ENCODE results near the gene P2RX6.
"Not testable (repeated sequence)": the region's sequence is repeated elsewhere in the genome, so short reads cannot be mapped to it uniquely, and the experiment has no call there.

Gene P2RX6

GRCh38 chr22:21055880-21056319, 40.9 kb downstream of the P2RX6 start:
- DNase-seq = no peak

- not testable (repeated sequence) for DNase-seq
These were observed 45.4 kb downstream of the P2RX6 start for GRCh38 chr22:21060363-21060762.

GRCh38 chr22:21061660-21062321, 46.8 kb downstream of the P2RX6 start:
- DNase-seq = not testable (repeated sequence)

DNA sequence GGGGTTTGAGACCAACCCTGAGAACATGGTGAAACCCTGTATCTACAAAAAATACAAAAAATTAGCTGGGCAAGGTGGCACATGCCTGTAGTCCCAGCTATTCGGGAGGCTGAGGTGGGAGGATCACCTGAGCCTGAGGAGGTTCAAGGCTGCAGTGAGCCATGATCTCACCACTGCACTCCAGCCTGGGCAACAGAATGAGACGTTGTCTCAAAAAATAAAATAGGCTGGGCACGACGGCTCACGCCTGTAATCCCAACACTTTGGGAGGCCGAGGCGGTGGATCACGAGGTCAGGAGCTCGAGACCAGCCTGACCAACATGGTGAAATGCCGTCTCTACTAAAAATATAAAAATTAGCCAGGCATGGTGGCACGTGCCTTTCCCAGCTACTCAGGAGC, 49.5 kb downstream of the P2RX6 start:
- not testable (repeated sequence) for DNase-seq

DNA sequence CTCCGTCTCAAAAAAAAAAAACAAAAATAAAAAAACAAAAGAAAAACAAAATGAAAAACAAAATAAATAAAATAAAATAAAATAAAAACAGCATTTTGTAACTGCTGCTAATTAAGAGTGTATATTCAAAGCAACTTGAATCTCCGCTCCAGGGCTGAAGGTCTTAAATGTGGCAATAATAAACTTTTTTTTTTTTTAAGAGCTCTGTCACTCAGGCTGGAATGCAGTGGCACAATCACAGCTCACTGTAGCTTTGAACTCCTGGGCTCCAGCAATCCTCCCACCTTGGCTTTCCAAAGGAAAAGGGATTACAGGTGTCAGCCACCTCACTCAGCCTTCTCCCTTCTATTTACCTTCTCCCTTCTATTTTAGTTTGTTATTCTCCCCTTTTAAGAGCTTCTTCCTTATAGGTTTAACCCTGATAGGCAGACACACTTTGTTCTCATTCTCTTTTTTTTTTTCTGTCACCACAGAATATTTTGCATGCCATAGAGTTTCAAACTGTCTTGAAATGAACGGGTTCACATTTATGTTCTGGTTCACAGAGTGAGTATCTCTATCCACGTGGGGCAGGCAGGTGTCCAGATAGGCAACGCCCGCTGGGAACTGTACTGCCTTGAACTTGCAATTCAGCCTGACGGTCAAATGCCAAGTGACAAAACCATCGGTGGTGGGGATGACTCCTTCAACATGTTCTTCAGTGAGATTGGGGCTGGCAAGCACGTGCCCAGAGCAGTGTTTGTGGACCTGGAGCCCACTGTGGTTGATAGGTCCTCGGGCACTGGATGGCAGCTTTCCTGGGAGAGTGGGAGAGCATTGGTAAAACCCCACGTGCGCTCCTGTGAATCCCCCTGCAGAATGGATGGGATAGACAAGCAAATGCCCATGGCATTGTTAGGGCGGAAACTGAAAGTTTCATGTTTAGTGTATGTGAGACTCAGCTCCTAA, 50.2 kb downstream of the P2RX6 start:
- DNase-seq = no peak

DNA sequence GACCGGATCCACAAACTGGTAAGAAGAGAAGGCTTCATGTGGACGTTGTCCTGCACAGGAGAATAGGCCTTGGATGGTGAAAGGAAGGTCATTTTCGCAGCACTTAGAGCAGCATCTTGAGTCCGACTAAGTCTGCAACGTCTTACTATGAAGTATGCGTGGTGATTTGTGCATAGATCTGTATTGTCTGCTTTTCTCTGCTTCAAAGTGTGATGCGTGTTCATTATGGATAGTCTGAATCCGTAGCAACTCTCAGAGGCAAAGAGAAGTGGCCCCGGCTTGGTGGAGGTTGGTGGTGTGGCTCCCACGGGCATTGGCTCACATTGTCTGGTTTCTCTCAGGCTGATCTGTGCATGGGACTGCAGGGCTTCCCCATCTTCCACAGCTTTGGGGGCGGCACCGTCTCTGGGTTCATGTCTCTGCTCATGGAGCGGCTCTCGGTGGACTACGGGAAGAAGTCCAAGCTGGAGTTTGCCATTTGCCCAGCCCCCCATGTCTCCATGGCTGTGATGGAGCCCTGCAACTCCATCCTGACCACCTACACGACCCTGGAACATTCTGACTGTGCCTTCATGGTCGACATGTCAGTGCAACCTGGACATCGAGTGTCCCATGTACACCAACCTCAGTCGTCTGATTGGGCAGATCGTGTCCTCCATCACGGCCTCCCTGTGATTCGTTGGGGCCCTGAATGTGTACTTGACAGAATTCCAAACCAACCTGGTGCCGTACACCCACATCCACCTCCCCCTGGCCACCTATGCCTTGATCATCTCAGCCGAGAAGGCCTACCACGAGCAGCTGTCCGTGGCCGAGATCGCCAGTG, 52.3 kb downstream of the P2RX6 start:
- no peak for DNase-seq

GRCh38 chr22:21067901-21068680, 53.1 kb downstream of the P2RX6 start:
- DNase-seq = no peak

DNA sequence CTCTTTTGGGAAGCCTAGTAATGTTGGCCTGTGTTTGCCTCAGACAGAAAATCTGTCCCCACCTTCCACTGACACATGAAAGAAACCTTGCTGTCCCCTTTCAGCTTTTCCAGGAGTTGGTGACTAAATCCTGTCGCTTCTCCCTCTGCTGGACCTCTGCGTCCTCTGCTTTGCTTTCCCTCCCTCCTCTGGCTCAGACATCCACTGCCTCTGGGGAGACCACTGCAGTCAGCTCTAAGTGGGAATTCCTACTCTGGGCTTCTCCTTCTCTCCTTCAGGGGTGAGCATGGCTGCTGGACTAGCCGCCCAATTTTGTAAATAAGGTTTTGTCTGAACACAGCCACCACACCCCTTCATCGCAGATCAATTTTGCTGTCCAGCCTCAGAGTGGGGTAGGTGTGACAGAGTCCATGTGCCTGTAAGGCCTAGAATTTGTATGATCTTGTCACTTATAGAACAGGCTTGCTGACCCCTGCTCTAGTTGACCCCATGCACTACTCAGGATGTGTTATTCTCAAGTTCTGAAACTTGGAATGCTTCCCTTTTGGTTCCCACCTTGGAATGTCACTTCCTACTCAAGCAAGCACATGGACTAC, 53.8 kb downstream of the P2RX6 start:
- DNase-seq = no peak

GRCh38 chr22:21069375-21069774, 54.4 kb downstream of the P2RX6 start:
- no peak for DNase-seq

DNA sequence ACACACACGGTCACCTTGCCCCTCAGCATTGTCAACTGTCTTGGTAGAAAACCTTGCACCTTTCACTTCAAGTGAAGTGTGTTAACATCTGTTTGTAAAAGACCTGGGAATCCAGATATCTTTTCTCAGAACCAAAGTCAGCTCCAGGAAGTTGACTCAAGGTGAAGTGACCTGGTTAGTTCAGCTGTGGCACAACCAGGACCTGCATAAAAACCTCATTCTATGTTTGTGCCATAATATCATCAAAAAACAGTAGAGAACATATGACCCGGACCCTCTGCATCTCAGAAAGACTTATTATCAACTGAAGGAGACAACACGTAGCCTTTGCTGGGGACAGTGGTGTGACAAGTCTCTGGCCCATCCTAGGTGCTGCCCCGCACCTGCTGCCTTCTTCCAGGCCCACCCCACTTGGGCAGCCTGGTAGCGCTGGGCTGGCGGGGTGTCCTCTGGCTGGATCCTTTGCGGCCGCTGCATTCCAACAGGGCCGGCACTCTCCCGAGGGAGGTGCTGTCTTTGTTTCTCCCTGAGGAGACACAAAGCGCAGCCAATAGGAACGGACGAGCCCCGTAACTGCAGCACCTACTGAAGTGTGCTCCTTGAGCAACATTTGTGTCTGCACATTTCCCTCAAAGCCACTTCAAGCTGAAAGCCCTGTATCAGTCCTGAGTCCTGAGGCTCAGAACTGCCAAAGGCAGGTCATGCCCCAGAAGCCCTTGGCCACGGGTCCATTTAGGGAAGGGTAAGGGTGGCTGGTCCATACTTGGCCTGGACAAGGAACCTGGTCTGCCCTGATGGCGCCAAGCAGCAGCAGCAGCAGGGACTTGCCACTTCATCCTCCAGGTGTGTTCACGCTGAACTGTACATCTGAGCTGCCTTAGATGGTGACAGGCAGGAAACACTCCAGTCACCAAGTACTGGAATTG, 56.0 kb downstream of the P2RX6 start:
- DNase-seq = no peak

GRCh38 chr22:21071796-21072195, 56.8 kb downstream of the P2RX6 start:
- DNase-seq = not testable (repeated sequence)

- no peak for DNase-seq
These were observed 58.1 kb downstream of the P2RX6 start for GRCh38 chr22:21073023-21073422.

- DNase-seq = no peak
These were observed 58.5 kb downstream of the P2RX6 start for GRCh38 chr22:21073482-21073881.

DNA sequence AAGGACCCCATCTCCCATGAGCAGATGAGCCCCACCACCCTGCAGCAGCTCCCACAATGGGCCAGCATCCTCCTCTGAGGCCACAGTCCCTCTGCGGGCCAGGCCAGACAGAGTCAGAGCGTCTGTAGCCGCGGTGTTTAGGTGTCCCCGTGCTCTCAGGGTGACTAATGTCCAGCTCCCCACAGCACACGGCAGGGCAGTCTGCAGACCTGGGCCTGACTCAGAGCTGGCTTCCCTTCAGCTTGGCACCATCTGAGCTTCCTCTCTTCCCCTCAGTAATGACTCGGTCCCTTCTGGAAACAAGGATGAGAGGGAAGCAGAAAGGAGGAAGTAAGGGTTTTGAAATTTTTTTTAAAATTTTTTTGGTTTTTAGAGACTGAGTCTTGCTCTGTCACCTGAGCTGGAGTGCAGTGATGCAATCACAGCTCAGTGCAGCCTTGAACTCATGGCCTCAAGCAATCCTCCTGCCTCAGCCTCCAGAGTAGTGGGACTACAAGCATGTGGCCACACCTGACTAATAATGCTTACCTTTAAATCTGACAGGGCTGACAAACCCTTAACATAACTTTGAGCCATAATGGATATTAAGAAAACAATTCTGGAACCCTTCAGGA, 59.2 kb downstream of the P2RX6 start:
- no peak for DNase-seq

GRCh38 chr22:21075516-21076138, 60.7 kb downstream of the P2RX6 start:
- DNase-seq = no peak

DNA sequence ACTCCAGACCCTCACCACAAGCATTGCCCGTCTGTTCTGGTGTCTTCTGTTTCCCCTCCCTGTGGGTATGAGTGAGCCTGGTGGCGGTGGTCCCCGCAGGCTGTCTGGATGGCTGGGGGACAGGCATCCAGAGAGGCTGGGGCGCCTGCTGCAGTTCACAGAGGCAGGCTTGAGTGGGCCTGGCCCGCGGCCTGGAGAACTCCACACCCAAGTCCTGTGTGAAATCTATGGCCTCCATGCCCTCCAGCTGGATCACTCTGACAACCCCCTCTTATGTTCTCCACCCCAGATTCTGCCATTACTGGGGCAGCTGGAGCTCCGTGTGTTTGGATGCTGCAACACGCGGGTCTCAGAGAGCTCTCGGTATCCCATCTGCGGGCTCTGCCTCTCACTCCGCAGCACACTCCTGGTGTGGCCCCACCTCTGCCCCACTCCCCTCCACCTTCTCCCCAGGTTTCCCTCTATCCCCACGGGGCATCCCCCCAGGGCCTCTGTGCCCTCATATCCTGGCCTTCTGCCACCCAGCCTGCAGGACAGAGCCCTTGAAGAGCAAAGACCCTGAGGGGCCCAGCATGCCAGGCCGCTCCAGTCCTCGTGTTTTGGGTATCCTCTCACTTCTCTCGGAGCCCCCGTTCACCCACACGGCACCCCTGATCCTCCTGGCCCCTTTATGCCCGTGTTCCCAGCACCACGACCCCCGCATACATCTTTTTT, 62.1 kb downstream of the P2RX6 start:
- no peak for DNase-seq
